Mammary microvascular endothelial cell (primary cell): Measurements from ENCODE around the gene COL1A2. TPM values are rescaled to one million over a fixed set of nuclear protein-coding genes. Genes with fewer than 3 reads are reported as not detected.

ENCODE experiments used
- total RNA-seq: library from RNA; depleted of rRNA; stranded (reverse); fragments of >200 nt; gene quantifications from 2 replicates; pipeline ENCODE4 v1.2.3, GENCODE V29; 2015

Gene COL1A2
- total RNA-seq = 6.7 and 7.7 TPM in 2 replicates

GRCh38 chr7:94394437-94395140, at the start of gene COL1A2:
Gene COL1A2 (plus strand): TSS chr7:94394895. CDS start chr7:94395032, 137 bp downstream.

Other genes starting within 250 kb of the COL1A2 start
- 7.3 and 7.6 TPM in 2 replicates for gene CASD1, start 114.9 kb downstream of the COL1A2 start, total RNA-seq